HG03520 (cell line): ENCODE results near the gene SOX13.

Source experiments
- ATAC-seq: cut with Tn5 transposase; IDR thresholded peaks from one replicate; pipeline ENCODE4 v1.9.1; 2021; ENCODE audit warnings: mild to moderate bottlenecking, moderate library complexity; ENCODE audit not compliant: unreplicated experiment

Gene SOX13

GRCh38 chr1:204176049-204176448 lies 103.1 kb downstream of the SOX13 start:
- ATAC-seq: no peak

GRCh38 chr1:204177133-204177532 lies 104.2 kb downstream of the SOX13 start:
- no peak for ATAC-seq
